ENCODE measurements around the gene SF3A2. TPM values are rescaled to one million over a fixed set of nuclear protein-coding genes. Genes with fewer than 3 reads are reported as not detected.

SF3A2 gene
- total RNA-seq, 1 experiment from 2014 or later: 184 TPM

GRCh38 chr19:2269244-2270156, 32.9 kb downstream of the SF3A2 start (continued):
- TF ChIP-seq MLX (CRISPR knock-in tag; IDR thresholded peaks at IDR 0.05): no peak
- TF ChIP-seq RELA (CRISPR knock-in tag; IDR thresholded peaks at IDR 0.05; ENCODE audit: borderline replicate concordance): no peak
- TF ChIP-seq FOXP1 (CRISPR knock-in tag; IDR thresholded peaks at IDR 0.05; ENCODE audit: borderline replicate concordance): no peak; the same call in 1 of the 2 replicates
- no peak for TF ChIP-seq ZNF121 (CRISPR knock-in tag; IDR thresholded peaks at IDR 0.05)
- TF ChIP-seq NFYB (CRISPR knock-in tag; conservative IDR thresholded peaks at IDR 0.05; ENCODE audit: low read depth): peak; percentile 71
- no peak for TF ChIP-seq CDX4 (CRISPR knock-in tag; IDR thresholded peaks at IDR 0.05; ENCODE audit: borderline replicate concordance)
- peak; percentile 46 for TF ChIP-seq FOXK1 (CRISPR knock-in tag; IDR thresholded peaks at IDR 0.05)
- no peak for TF ChIP-seq ATF6 (CRISPR knock-in tag; IDR thresholded peaks at IDR 0.05)
- TF ChIP-seq USF2 (CRISPR knock-in tag; IDR thresholded peaks at IDR 0.05): no peak
- no peak for TF ChIP-seq TEAD4 (CRISPR knock-in tag; IDR thresholded peaks at IDR 0.05)
- TF ChIP-seq E2F5 (CRISPR knock-in tag; IDR thresholded peaks at IDR 0.05): peak; percentile 60; the same call in 1 of the 2 replicates
- 0 out of 2 replicates have a peak, but pooled peaks have one; percentile 26 for TF ChIP-seq CREB1 (CRISPR knock-in tag; IDR thresholded peaks at IDR 0.05)
- peak; percentile 66; the same call in 1 of the 2 replicates for TF ChIP-seq SMAD3 (CRISPR knock-in tag; IDR thresholded peaks at IDR 0.05; ENCODE audit: borderline replicate concordance)
- TF ChIP-seq ARID4B (CRISPR knock-in tag; IDR thresholded peaks at IDR 0.05; ENCODE audit: borderline replicate concordance): no peak; the same call in 1 of the 2 replicates
- no peak for TF ChIP-seq AR (CRISPR knock-in tag; IDR thresholded peaks at IDR 0.05)
- 0 out of 2 replicates have a peak, but pooled peaks have one; percentile 59 for TF ChIP-seq ZNF416 (CRISPR knock-in tag; IDR thresholded peaks at IDR 0.05)
- TF ChIP-seq ATF1 (CRISPR knock-in tag; IDR thresholded peaks at IDR 0.05): no peak
- no peak; the same call in 1 of the 2 replicates for TF ChIP-seq EMX1 (CRISPR knock-in tag; IDR thresholded peaks at IDR 0.05)
- TF ChIP-seq CREM (CRISPR knock-in tag; IDR thresholded peaks at IDR 0.05): peak; percentile 70; the same call in 1 of the 2 replicates
- no peak for TF ChIP-seq ESRRA (CRISPR knock-in tag; IDR thresholded peaks at IDR 0.05; ENCODE audit: borderline replicate concordance)
- no peak for TF ChIP-seq ZNF396 (CRISPR knock-in tag; IDR thresholded peaks at IDR 0.05; ENCODE audit: borderline replicate concordance)
- no peak for TF ChIP-seq NR3C1 (CRISPR knock-in tag; conservative IDR thresholded peaks at IDR 0.05; ENCODE audit: low read depth)
- no peak for TF ChIP-seq TP53 (CRISPR knock-in tag; IDR thresholded peaks at IDR 0.05)
- no peak for TF ChIP-seq RORB (CRISPR knock-in tag; IDR thresholded peaks at IDR 0.05)
